GM12873 (cell line): ENCODE data around the gene ARHGAP15.

Experiments
- TF ChIP-seq, protein P1 (sequence below): IDR thresholded peaks from 2 replicates; pipeline ENCODE4 v1.5.1; 2012; ENCODE audit warnings: low read depth, mild to moderate bottlenecking, moderate library complexity, low read length, control low read depth; ENCODE audit not compliant: insufficient read depth; ENCODE audit errors: missing control alignments

Gene ARHGAP15

DNA sequence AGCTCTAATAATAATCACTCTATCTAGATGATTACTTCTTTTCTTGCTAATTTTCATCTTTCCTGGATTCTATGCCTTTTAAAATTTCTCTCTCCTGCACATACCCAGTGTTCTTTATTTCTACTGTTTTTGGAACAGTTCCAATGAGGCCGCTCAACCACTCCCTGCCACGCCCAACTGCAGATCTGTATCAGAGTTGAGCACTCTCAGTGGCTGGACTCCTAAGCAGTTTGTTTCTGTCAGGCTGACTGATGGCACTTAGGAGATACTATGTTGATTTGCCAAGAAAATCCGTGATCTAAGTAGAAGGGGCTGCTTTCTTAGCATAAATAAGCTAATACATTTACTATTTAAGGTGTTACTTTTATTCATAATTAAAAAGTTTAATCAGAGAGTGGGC is 192.8 kb downstream of the ARHGAP15 start:
- TF ChIP-seq, protein P1, sequence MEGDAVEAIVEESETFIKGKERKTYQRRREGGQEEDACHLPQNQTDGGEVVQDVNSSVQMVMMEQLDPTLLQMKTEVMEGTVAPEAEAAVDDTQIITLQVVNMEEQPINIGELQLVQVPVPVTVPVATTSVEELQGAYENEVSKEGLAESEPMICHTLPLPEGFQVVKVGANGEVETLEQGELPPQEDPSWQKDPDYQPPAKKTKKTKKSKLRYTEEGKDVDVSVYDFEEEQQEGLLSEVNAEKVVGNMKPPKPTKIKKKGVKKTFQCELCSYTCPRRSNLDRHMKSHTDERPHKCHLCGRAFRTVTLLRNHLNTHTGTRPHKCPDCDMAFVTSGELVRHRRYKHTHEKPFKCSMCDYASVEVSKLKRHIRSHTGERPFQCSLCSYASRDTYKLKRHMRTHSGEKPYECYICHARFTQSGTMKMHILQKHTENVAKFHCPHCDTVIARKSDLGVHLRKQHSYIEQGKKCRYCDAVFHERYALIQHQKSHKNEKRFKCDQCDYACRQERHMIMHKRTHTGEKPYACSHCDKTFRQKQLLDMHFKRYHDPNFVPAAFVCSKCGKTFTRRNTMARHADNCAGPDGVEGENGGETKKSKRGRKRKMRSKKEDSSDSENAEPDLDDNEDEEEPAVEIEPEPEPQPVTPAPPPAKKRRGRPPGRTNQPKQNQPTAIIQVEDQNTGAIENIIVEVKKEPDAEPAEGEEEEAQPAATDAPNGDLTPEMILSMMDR = no peak

DNA sequence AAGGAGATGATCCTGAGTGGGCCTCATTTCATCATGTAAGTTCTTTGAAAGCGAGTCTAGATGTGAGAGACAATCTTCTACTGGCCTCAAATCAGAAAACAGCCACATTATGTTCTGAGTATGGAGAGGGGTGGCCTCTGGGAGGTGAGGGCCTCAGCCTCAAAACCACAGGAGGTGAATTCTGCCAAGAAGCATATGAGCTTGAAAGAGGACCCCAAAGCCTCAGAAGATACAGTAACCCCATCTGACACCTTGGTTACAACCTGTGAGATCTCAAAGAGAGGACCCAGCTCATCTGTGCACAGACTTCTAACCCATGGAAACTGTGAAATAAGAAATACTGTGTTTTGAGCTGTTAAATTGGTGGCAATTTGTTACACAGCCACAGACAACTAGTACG is 200.1 kb downstream of the ARHGAP15 start:
- TF ChIP-seq, protein P1 = no peak

DNA sequence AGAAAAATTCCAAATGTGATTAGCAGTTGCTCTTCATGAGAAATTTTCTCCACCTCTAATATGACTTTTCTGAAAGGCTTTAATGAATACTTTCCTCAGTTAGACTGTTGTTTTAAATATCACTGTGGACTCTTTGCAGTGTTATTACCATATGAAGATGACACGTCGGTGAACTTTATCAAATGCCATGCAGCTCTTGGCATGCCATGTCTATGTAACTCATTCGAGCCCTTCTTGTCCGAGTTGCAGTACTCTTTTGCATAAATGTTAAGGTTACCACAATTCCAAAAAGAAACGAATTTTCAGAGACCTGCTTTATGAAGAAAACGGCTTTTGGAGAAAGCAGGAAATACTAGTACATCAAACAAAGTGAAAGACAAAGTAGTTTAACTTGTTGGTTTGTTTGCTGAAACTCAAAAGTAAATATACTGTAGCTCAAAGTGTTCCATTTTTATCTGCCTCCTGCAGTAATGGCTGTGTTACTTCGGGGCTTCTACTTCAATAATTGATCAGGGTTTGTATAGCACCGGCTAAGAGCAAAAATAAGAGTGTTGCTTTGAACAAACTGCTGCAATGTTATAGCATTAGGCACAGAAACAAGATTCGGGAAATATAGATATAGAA is 204.1 kb downstream of the ARHGAP15 start:
- TF ChIP-seq, protein P1 = no peak

DNA sequence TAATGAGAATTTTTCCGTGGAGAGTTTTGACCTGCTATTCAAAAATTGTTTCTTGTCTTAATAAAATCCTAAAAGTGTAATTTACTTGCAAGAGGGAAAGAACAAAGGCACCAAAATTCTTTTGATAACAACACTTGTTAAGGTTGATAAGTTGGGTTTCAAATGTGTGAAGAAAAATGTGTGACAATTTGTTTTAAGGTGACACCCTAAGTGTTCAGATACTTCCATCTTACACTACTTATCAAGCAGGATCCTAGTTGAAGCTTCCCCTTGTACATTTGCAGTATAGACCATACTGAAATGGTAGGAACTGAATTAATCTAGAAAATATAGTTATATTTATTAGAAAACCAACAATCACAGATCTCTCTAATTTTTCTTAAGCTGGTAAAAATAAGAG is 204.6 kb downstream of the ARHGAP15 start:
- TF ChIP-seq, protein P1 = no peak

DNA sequence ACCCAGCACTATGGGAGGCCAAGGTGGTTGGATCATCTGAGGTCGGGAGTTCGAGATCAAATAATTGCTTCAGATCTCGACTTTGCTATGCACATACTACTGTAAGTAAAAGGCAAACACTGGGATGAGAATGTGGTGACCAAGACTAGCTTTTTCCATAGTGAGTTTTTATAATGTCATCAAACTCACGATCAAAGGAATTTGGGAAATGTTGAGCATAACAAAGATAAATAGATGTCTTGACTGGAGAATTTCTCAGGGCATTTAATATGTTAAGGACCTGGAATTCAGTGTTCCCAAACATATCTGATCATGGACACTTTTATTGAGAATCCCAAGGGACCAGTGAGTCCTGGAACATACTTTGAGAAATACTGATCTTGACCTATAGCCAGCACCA is 205.6 kb downstream of the ARHGAP15 start:
- TF ChIP-seq, protein P1 = no peak

DNA sequence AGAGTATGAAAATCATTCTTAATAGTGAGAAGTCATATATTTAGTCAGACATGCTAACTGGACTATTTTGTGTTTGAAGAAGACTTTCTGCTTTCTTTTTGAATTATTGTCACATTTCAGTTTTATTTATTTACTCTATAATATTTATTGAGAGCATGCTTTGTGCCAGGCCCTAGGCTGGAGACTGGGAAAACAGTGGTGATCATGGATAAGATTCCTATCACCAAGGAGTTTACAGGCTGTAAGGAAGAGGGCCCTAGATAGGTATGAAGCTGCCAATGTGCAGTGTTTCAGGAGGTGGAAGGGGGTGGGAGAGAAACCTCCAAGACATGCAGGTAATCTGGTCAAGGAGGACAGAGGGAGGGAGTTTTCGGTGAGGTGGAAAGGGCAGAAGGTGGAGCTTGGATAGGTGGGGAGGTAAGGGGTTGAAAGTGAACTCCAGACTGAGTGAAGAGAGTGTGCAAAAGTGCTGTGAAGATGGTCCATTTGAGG is 207.5 kb downstream of the ARHGAP15 start:
- TF ChIP-seq, protein P1 = no peak

DNA sequence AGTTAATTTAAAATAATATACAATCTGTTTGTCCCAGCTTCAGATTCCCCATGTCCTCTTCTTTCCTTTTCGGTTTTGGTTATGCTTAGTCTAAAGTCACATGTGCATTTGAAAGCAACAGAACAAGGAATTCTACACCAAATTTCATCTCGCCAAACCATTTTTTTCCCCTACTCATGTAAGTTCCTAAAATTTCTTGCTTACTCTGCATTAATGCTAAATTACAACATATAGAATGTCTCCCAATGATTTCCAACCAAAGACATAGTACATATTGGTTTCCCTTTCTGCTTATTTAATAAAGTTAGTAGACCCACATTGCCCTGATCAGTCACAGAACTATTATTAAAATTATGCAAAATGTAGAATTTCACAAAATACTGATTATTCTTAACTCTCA is 212.3 kb downstream of the ARHGAP15 start:
- TF ChIP-seq, protein P1 = no peak

DNA sequence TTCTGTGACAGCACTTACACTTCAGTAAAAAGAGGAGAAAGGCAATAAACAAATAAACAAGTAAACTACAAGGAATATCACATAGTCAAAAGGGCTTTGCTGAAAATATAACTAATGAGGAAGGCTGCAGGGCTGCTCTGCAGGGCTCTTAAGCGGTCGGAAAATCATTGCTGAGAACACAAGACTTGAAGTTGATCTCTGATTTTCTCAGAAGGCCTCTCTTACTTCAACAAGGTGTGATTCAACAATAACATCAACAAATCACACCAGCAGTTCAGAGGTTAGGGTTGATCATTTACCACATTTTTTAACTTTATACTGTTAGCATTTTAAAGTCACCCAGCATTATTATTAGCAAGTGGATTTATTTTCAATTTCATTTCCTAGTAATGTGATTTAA is 215.6 kb downstream of the ARHGAP15 start:
- TF ChIP-seq, protein P1 = no peak
